ENCODE measurements around the gene FOXO6. TPM values are rescaled to one million over a fixed set of nuclear protein-coding genes. Genes with fewer than 3 reads are reported as not detected.
A peak's percentile ranks its signal among the peaks of the same experiment; 100 is the strongest.

FOXO6 gene
- total and polyA plus RNA-seq, 12 donors: 0.30 to 2.6 (median 1.3) TPM

DNA sequence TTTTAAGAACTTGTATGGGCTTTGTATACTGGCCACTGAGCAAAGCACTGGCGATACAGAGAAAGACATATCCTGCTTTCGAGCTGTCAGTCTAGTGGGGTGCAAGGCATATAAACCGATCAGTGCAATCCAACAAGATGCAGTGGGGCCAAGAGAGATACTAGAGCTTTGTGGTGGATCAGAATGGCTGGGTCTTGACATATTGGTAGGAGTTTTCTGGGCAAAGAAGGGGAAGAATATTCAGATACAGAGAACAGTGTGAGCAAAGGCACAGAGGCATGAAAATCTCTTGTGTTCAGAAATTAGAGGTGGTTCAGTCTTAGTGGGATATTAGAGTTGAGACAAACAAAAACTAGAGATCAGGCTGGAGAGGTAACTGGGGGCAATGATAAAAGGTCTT, 49.2 kb downstream of the FOXO6 start:
- H3K36me3 ChIP-seq: no peaks in the 10 kb centered on the region
- no peak for DNase-seq

DNA sequence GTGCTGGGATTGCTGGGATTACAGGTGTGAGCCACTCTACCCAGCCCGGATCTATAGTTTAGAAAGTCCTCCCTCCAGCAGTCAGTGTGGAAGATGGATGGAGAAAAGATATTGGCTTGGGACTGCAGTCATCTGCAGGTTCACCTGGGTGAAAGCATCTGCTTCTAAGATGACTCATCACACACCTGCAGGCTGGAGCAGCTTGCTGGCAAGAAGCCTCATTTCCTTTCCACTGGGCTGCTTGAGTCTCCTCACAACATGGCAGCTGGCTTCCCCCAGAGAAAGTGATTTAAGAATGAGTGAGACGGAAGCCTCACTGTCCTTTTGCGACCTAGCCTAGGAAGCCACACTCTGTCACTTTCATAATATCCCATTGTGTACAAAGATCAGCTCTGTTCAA, 50.0 kb downstream of the FOXO6 start:
- peaks cover 0 to 6% (median 0%) of the 10 kb centered on the region in 11 donors for H3K9me3 ChIP-seq
- WGBS, 2 donors: 84 to 91% methylated on average over 3 of the region's 3 CpGs
- no peak for TF ChIP-seq CTCF (IDR thresholded peaks at IDR 0.05)
- ATAC-seq (no peak), DNase-seq (no peak)
- intact Hi-C loops (cut with DNase I): loop anchor here in 3 of 10 donors (5.0 to 10.0 kb wide), 2 partner anchors 46 to 89 kb away; partner anchors contain the start of gene FOXO6 (in 2 of the 3)
- peaks cover 0 to 28% (median 21%) of the 10 kb centered on the region in 7 donors for H3K27me3 ChIP-seq
- H3K4me3 ChIP-seq: no peak overlapping the region
- peaks cover 0 to 7% (median 0%) of the 10 kb centered on the region in 9 donors for H3K4me1 ChIP-seq
- H3K36me3 ChIP-seq: no peaks in the 10 kb centered on the region
- H3K27ac ChIP-seq: no peak overlapping the region

More for the DNA sequence above, 49.2 kb downstream of the FOXO6 start:
- peaks cover 0 to 29% (median 21%) of the 10 kb centered on the region in 7 donors for H3K27me3 ChIP-seq
- H3K27ac ChIP-seq: no peak overlapping the region
- no peak for ATAC-seq
- intact Hi-C loops (cut with DNase I): loop anchor here in 3 of 10 donors (5.0 to 10.0 kb wide), 2 partner anchors 46 to 88 kb away; partner anchors contain the start of gene FOXO6 (in 2 of the 3)
- peaks cover 0 to 6% (median 0%) of the 10 kb centered on the region in 11 donors for H3K9me3 ChIP-seq
- no peak for TF ChIP-seq CTCF (IDR thresholded peaks at IDR 0.05)
- H3K4me1 ChIP-seq: peaks cover 0 to 7% (median 0%) of the 10 kb centered on the region in 9 donors
- WGBS, 2 donors: 91 to 95% methylated on average over 3 of the region's 3 CpGs
- H3K4me3 ChIP-seq: no peak overlapping the region

- no peak overlapping the region for H3K4me3 ChIP-seq
- no peak for TF ChIP-seq CTCF (IDR thresholded peaks at IDR 0.05)
- peaks cover 0 to 6% (median 0%) of the 10 kb centered on the region in 11 donors for H3K9me3 ChIP-seq
- no peak for DNase-seq
- intact Hi-C loops (cut with DNase I): loop anchor here in 3 of 10 donors (5.0 to 10.0 kb wide), 2 partner anchors 48 to 90 kb away; partner anchors contain the start of gene FOXO6 (in 2 of the 3)
- H3K4me1 ChIP-seq: peaks cover 0 to 13% (median 0%) of the 10 kb centered on the region in 9 donors
- H3K27me3 ChIP-seq: peaks cover 0 to 24% (median 18%) of the 10 kb centered on the region in 7 donors
- H3K27ac ChIP-seq: no peak overlapping the region
- no peaks in the 10 kb centered on the region for H3K36me3 ChIP-seq
- 29 to 33% methylated on average over 8 of the region's 8 CpGs for WGBS, 2 donors
- peak in 4 of 8 donors; percentile 4 to 52 (median 14) for ATAC-seq
Measured at GRCh38 chr1:41412748-41413147, 51.5 kb downstream of the FOXO6 start.

- H3K36me3 ChIP-seq: no peaks in the 10 kb centered on the region
- ATAC-seq (no peak), DNase-seq (no peak)
- H3K4me1 ChIP-seq: peaks cover 4 to 22% (median 9%) of the 10 kb centered on the region in 9 donors
- H3K9me3 ChIP-seq: peaks cover 0 to 6% (median 0%) of the 10 kb centered on the region in 11 donors
- no peak overlapping the region for H3K27ac ChIP-seq
- 86 to 94% methylated on average over 12 of the region's 12 CpGs for WGBS, 2 donors
- peaks cover 0 to 18% (median 14%) of the 10 kb centered on the region in 7 donors for H3K27me3 ChIP-seq
- intact Hi-C loops (cut with DNase I): loop anchor here in 3 of 10 donors (2.0 to 10.0 kb wide), 3 partner anchors 49 to 92 kb away; partner anchors contain the start of gene FOXO6 (in 2 of the 3)
- TF ChIP-seq CTCF (IDR thresholded peaks at IDR 0.05): no peak
- no peak overlapping the region for H3K4me3 ChIP-seq
Measured at GRCh38 chr1:41413748-41414281, 52.6 kb downstream of the FOXO6 start.
